Renal cortical epithelial cell (primary cell): ENCODE results near the gene COL1A1. TPM values are rescaled to one million over a fixed set of nuclear protein-coding genes. Genes with fewer than 3 reads are reported as not detected.

ENCODE experiments used
- DNase-seq: peaks from one replicate; pipeline ENCODE4 v3.0.0-alpha.2; 2011; ENCODE audit warnings: low read depth
- total RNA-seq: library from RNA; depleted of rRNA; stranded (reverse); fragments of >200 nt; gene quantifications from 2 replicates; pipeline ENCODE4 v1.2.3, GENCODE V29; 2014

The COL1A1 gene
- total RNA-seq, 1 donor from 2014 or later, result 141 TPM

DNA sequence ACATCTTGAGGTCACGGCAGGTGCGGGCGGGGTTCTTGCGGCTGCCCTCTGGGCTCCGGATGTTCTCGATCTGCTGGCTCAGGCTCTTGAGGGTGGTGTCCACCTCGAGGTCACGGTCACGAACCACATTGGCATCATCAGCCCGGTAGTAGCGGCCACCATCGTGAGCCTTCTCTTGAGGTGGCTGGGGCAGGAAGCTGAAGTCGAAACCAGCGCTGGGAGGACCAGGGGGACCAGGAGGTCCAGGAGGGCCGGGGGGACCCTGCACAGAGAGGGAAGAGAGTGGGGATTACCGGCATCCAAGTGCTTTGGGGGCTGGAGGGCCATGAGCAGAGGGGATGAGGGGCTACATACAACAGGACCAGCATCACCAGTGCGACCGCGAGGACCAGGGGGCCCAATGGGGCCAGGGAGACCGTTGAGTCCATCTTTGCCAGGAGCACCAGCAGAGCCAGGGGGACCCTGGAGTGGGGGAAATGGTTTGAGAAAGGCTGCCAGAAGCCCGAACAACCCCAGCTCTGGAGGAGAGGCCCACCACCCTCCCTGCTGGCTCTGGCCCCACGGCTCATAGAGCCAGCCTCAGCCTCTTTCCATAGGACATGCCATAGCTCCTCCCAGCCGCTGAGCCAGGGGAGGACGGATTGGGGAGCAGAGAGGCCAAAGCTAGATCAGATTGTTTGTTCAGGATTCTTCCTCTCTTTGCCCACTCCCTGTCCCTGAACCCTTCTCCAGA is 14.6 kb downstream of the COL1A1 start:
- DNase-seq, result no peak

DNA sequence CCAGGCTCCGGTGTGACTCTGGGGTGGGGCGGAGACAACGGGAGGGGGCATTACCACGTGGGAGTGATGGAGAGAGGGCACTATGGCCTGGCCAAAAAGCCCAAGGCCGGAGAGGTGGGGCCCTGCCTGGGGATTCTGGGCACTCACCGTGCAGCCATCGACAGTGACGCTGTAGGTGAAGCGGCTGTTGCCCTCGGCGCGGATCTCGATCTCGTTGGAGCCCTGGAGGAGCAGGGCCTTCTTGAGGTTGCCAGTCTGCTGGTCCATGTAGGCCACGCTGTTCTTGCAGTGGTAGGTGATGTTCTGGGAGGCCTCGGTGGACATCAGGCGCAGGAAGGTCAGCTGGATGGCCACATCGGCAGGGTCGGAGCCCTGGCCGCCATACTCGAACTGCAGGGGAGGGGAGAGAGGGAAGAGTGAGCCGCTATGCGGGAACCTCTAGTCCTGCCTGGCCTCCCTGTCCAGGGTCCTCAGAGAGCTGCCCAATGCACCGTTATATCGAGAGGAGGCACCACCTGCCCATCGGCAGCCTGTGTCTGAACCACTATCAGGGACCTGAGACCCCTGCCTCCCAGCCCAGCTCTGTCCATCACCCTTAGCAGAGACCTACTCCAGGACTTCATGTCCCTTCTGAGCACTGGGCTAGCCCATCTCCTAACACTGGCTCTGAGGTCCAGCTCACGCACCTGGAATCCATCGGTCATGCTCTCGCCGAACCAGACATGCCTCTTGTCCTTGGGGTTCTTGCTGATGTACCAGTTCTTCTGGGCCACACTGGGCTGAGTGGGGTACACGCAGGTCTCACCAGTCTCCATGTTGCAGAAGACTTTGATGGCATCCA is 15.6 kb downstream of the COL1A1 start:
- DNase-seq, result no peak

GRCh38 chr17:50184611-50185398 is 16.6 kb downstream of the COL1A1 start:
- DNase-seq, result no peak

DNA sequence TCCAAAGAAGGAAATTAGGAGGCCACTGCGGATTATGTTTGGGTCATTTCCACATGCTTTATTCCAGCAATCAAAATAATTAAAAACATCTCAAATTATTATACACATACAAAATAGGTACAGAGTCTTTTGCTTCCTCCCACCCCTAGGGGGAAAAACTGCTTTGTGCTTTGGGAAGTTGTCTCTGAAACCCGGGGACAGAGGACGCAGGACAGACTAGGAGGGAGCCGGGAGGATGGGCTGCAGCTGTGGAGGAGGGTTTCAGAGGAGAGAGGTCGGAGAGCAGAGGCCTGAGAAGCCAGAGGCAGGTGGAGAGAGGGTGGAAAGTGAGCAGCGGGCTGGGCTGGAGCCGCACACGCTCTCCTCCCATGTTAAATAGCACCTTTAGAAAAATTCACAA is 17.4 kb downstream of the COL1A1 start:
- no peak for DNase-seq

- no peak for DNase-seq
Observed at GRCh38 chr17:50183421-50183994, 17.9 kb downstream of the COL1A1 start.

DNA sequence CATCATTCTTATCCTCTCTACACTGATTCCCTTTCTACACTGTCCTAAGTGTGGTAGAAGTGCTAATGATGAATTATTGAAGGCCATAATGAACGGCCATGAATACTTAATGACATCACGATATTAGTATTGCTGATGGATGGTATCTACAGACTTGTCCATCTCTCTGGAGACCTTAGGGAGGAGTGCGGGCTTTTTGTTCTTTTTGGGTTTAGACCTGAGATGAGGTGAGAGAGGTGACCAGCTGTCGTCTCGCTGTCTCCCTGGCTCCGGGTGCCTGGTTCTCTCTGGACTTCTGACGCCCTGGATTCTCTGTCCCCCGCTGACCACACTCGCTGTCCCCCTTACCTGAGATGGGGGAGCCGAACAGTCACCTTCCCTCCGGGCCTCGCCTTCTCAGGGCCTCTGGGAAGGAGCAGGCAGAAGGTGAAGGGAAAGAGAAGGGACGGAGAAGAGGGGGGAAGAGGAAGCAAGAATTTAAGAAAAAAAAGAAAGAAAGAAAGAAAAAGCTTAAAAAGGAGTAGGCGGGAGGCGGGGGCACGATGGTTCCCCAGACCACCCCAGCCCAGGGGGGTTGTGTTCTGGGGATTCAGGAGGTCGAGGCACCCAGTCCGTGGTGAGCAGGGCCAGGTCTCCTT is 18.5 kb downstream of the COL1A1 start:
- no peak for DNase-seq

- DNase-seq, result no peak
Observed at GRCh38 chr17:50181591-50182560, 19.6 kb downstream of the COL1A1 start.

DNA sequence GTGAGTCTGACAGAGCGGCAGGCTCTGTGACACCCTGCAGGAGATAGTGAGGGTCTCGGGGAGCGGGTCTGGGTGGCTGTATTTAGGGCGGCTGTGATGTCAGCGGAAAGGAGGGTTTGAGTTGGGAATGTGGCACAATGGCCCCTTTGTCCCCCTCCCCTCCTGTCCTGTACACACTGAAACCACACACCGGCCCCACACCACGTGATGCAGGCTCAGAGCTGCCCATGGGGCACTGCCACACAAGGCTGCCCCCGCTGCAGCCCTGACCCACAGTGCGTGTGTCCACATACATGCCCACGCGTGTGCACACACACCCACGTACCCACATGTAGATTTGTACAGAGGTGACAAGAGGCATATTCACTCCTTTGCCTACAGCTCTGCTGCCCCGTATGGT is 20.3 kb downstream of the COL1A1 start:
- no peak for DNase-seq

DNA sequence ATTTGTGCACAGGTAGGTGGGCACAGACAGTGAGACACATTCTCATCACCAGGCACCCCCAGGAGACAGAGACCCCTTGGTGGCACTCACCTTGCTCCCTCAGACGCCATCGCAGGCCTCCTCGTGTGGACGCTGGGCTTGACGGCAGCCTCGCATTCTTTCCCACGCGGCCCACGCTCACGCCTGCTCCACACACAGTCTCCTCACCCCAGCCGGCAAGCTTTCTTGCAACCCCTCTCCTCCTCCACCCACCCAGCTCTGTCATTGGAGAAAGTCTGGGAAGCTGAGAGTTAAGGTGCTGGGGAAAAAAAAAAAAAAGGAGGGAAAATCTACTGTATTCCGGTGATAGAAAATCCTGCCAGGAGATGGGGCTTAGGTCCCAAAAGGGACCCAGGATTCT is 20.8 kb downstream of the COL1A1 start:
- no peak for DNase-seq

DNA sequence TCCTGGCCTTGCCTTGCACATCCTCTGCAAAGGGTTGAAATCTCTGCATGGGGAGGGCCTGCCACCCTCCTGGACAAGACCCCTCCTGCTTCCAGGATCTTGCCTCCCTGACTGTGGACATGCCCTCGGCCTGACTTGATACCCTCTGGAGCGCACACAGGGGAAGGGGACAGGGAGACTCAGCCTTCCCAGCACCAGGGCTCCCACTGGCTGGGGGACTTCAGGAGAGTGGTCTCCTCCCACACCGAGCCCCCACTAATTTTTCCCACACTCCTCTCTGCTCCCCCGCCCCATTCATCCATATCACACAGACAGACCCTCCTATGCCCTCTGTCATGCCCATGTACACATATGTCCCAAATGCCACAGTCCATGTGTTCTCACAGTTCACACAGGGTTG is 21.3 kb downstream of the COL1A1 start:
- no peak for DNase-seq

DNA sequence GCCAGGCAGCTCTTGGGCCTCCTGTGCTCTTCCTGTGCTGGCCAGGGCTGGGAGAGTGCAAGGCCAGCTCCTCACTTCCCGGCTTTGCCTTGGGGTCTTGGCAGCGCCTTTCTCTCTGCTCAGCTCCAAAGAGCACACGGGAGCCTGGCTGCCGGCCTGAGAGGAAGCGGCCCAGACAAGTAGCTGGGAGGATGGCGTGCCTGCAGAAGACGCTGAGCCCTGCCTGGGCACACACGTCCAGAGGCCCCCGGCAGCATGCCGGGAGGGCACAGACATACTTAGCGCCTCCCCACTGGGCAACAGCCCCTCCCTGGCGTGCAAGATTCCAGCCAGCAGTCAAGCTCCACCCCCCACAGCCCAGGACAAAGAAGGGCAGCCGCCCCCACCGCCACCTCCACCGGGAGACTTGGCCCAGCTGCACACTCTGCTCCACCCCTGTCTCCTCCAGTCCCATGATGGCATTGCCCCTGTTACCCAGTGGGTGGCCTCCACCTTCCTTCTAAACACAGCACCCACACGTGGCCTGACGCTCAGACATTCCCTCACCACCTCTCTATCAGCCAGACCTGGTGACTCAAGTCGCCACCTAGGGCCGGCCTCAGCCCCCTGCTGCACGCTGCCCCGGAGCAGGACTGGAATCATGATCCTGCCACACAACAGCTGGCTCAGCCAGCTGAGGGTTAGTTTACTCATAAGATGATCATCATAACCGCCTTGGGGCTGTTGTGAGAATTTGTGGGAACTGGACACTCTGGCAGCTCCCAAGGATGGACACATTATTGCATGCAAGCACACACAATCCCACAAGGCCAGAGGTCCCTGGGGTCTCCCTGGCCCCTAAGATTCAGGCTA is 23.2 kb downstream of the COL1A1 start:
- peak; percentile 91 for DNase-seq

GRCh38 chr17:50177476-50177875 is 24.0 kb downstream of the COL1A1 start:
- no peak for DNase-seq

DNA sequence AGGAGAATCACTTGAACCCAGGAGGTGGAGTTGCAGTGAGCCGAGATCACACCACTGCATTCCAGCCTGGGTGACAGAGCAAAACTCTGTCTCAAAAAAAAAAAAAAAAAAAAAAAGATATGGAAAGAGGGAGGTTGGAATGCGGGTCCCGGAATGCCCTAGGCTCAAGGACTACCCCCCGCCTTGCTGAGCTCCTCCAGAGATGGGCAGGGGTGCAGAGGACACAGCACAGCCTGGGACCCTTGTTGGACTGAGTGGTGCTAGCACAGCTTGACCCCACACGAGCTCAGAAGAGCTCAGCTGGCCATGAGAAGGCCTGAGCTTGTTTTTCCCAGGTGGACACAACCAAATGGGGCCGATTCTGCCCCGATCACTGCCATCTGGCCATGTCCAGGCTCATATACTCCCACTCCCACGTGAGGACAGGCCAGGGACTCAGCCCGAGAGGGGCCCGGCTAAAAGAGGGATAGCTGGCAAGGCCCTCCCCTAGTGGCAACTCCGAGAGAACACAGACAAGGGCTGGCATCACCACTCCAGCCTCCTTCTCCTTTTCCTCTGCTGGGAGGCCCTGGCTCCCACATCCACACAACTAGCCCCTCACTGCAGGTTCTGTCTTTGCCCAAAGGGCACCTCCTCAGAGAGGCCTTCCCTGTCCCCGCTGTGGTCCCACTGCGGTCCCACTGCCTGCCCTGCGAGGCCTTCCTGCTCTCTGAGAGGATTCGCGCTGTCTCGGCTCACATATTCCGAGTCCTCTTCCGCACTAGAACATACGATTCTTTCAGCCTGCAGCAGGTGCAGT is 24.7 kb downstream of the COL1A1 start:
- DNase-seq, result no peak

- DNase-seq, result no peak
Observed at GRCh38 chr17:50175035-50175807, 26.2 kb downstream of the COL1A1 start.

GRCh38 chr17:50174444-50174843 is 27.0 kb downstream of the COL1A1 start:
- no peak for DNase-seq

- DNase-seq, result peak; percentile 18
Observed at GRCh38 chr17:50173335-50173941, 28.0 kb downstream of the COL1A1 start.

DNA sequence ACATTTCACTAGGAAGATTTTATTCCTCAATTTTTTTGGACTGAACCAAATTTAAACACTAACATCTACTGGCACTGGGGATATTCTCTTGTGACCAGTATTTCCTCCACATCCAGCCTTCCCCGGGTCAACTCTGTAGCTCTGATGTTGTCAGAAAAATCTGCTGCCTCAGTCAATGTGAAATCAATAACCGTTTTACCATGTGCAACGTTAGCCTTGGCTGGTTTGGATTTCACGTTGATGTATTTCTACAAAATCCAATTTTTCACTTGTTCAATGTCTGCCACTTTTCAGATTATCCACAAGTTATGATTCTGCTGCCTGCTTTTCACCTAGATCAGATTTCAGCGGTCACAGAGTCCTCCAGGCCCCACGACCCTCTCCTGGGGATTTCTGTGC is 28.5 kb downstream of the COL1A1 start:
- DNase-seq, result no peak
